ENCODE measurements around the gene NOL4L.
"Not testable (repeated sequence)": the region's sequence is repeated elsewhere in the genome, so short reads cannot be mapped to it uniquely, and the experiment has no call there.

NOL4L gene

GRCh38 chr20:32494483-32495216 lies 90.5 kb downstream of the NOL4L start:
- no peak overlapping the region for H3K4me3 ChIP-seq (ENCODE audit: low read depth in 1 of 2, low read length in 1 of 2)
- no peak overlapping the region for H3K27ac ChIP-seq
- H3K36me3 ChIP-seq, result no peaks in the 10 kb centered on the region
- no peak for TF ChIP-seq CTCF (IDR thresholded peaks at IDR 0.05)
- H3K9me3 ChIP-seq, result no peaks in the 10 kb centered on the region
- peaks cover 20 to 24% of the 10 kb centered on the region in 2 experiments for H3K4me1 ChIP-seq (ENCODE audit: control insufficient read depth in 1 of 2, insufficient read depth in 1 of 2, low read depth in 1 of 2, low read length in 1 of 2)
- no peaks in the 10 kb centered on the region for H3K27me3 ChIP-seq

DNA sequence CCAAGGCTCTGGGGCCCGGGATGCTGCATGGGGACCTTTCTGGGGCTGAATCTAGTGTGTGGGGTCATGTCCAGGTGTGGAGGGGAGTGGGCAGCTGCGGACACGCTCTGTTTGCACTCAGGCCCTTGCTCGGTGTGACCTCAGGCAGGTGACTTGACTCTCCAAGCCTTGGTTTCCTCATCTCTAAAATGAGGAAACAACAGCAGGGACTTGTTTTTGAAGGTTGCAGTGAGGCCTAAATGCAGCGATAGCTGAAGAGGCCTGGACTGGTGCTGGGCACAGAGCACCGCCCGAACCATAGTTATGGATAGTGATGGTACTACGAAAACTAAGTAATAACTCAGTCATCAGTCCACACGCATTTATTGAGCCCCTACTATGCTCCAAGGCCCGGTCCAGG lies 91.8 kb downstream of the NOL4L start:
- no peaks in the 10 kb centered on the region for H3K9me3 ChIP-seq
- H3K27ac ChIP-seq, result peak overlapping the region; percentile 64
- no peak for TF ChIP-seq CTCF (IDR thresholded peaks at IDR 0.05)
- H3K4me3 ChIP-seq (ENCODE audit: low read depth in 1 of 2, low read length in 1 of 2), result no peak overlapping the region
- peaks cover 20 to 24% of the 10 kb centered on the region in 2 experiments for H3K4me1 ChIP-seq (ENCODE audit: control insufficient read depth in 1 of 2, insufficient read depth in 1 of 2, low read depth in 1 of 2, low read length in 1 of 2)
- no peaks in the 10 kb centered on the region for H3K36me3 ChIP-seq
- no peaks in the 10 kb centered on the region for H3K27me3 ChIP-seq

DNA sequence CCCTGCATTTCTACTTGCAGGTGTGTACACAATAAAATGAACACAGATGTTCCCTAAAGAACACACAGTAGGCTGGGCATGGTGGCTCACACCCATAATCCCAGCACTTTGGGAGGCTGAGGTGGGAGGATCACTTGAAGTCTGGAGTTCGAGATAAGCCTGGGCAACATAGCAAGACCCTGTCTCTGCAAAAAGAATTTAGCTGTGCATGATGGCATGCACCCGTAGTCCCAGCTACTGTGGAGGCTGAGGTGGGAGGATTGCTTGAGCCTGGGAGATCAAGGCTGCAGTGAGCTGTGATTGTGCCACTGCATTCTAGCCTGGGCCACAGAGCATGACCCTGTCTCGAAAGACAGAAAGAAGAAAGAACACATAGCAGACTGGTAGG lies 93.4 kb downstream of the NOL4L start:
- peaks cover 11 to 13% of the 10 kb centered on the region in 2 experiments for H3K4me1 ChIP-seq (ENCODE audit: control insufficient read depth in 1 of 2, insufficient read depth in 1 of 2, low read depth in 1 of 2, low read length in 1 of 2)
- H3K27me3 ChIP-seq; H3K9me3 ChIP-seq; H3K27ac ChIP-seq; H3K36me3 ChIP-seq; H3K4me3 ChIP-seq (ENCODE audit: low read depth in 1 of 2, low read length in 1 of 2): not testable (repeated sequence)

- no peaks in the 10 kb centered on the region for H3K27me3 ChIP-seq
- no peak for TF ChIP-seq CTCF (IDR thresholded peaks at IDR 0.05)
- no peak overlapping the region for H3K4me3 ChIP-seq (ENCODE audit: low read depth in 1 of 2, low read length in 1 of 2)
Measured at GRCh38 chr20:32490942-32491763, 94.0 kb downstream of the NOL4L start.

GRCh38 chr20:32488066-32488838 lies 96.9 kb downstream of the NOL4L start:
- Histone ChIP-seq H3K36me3 (no peaks in the 10 kb centered on the region), H3K4me1 (ENCODE audit: control insufficient read depth in 1 of 2, insufficient read depth in 1 of 2, low read depth in 1 of 2, low read length in 1 of 2) (peaks cover 14 to 21% of the 10 kb centered on the region in 2 experiments), H3K9me3 (no peaks in the 10 kb centered on the region), H3K27ac (no peak overlapping the region), H3K4me3 (ENCODE audit: low read depth in 1 of 2, low read length in 1 of 2) (no peak overlapping the region), H3K27me3 (no peaks in the 10 kb centered on the region)
- no peak for TF ChIP-seq CTCF (IDR thresholded peaks at IDR 0.05)

More at GRCh38 chr20:32490942-32491763, 94.0 kb downstream of the NOL4L start:
- H3K36me3 ChIP-seq, result no peaks in the 10 kb centered on the region
- no peaks in the 10 kb centered on the region for H3K9me3 ChIP-seq
- H3K27ac ChIP-seq, result no peak overlapping the region
- peaks cover 11 to 13% of the 10 kb centered on the region in 2 experiments for H3K4me1 ChIP-seq (ENCODE audit: control insufficient read depth in 1 of 2, insufficient read depth in 1 of 2, low read depth in 1 of 2, low read length in 1 of 2)
